ENCODE measurements around the gene M1AP. TPM values are rescaled to one million over a fixed set of nuclear protein-coding genes. Genes with fewer than 3 reads are reported as not detected.

Gene M1AP
- total and polyA plus RNA-seq, 9 of the 15 experiments (the other 6 are each of a cell fraction or from before 2014, with no cell fraction given) = 0.06 to 0.33 (median 0.11) TPM; not detected in 4

- TF ChIP-seq ZBTB40 (IDR thresholded peaks at IDR 0.05) (peak; percentile 83), ZBTB40 (CRISPR knock-in tag; IDR thresholded peaks at IDR 0.05) (no peak), SPI1 (IDR thresholded peaks at IDR 0.05; ENCODE audit: borderline replicate concordance, low read depth, low read length) (peak; percentile 82), ETV1 (tag; conservative IDR thresholded peaks at IDR 0.05; ENCODE audit: low read depth) (0 out of 2 replicates have a peak, but pooled peaks have one; percentile 20), RNF2 (IDR thresholded peaks at IDR 0.05) (no peak), HCFC1 (IDR thresholded peaks at IDR 0.05; ENCODE audit: low read depth, low read length) (0 out of 2 replicates have a peak, but pooled peaks have one; percentile 6), ZNF589 (CRISPR knock-in tag; IDR thresholded peaks at IDR 0.05; ENCODE audit: low read depth) (peak; percentile 54; the same call in 1 of the 2 replicates), RBBP5 (IDR thresholded peaks at IDR 0.05; ENCODE audit: borderline replicate concordance, insufficient read depth, low read length, poor library complexity, severe bottlenecking) (no peak), EP300 (IDR thresholded peaks at IDR 0.05; ENCODE audit: low read length) (no peak)
- TF ChIP-seq, protein P1, sequence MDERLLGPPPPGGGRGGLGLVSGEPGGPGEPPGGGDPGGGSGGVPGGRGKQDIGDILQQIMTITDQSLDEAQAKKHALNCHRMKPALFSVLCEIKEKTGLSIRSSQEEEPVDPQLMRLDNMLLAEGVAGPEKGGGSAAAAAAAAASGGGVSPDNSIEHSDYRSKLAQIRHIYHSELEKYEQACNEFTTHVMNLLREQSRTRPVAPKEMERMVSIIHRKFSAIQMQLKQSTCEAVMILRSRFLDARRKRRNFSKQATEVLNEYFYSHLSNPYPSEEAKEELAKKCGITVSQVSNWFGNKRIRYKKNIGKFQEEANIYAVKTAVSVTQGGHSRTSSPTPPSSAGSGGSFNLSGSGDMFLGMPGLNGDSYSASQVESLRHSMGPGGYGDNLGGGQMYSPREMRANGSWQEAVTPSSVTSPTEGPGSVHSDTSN (CRISPR knock-in tag; IDR thresholded peaks at IDR 0.05; ENCODE audit: low read depth) = no peak
- TF ChIP-seq, protein P1 (tag; conservative IDR thresholded peaks at IDR 0.05; ENCODE audit: low read depth) = 0 out of 2 replicates have a peak, but pooled peaks have one; percentile 22
Measured at GRCh38 chr2:74577448-74577847, 70.7 kb downstream of the M1AP start (continued).
